Activated naive CD8-positive, alpha-beta T cell treated with anti-CD3 and anti-CD28 coated beads, Interleukin-2, amount 10 ng/mL, durations not matched to agents 7 days and 5 days (primary cell): ENCODE results near the gene GRIK3. TPM values are rescaled to one million over a fixed set of nuclear protein-coding genes. Genes with fewer than 3 reads are reported as not detected.
"Not testable (repeated sequence)": the region's sequence is repeated elsewhere in the genome, so short reads cannot be mapped to it uniquely, and the experiment has no call there.

ENCODE experiments used
- ATAC-seq: fragments of 150-1000 bp; cut with Tn5 transposase; one replicate; pipeline ENCODE4 v1.10.0; 2021; ENCODE audit warnings: low read depth, moderate library complexity
- POLR2A ChIA-PET: fragments of 350-600 bp; sonication (Branson Sonifier 250); formaldehyde crosslinking; loops from one replicate; lab custom pipeline; 2021; ENCODE audit warnings: antibody characterized with exemption; lab: Charles Lee
- DNase-seq: peaks from one replicate; pipeline ENCODE4 v3.0.0; 2021
- H3K27ac Mint-ChIP-seq: one replicate; pipeline ENCODE4 v1.8.0; 2022; ENCODE audit warnings: mild to moderate bottlenecking, mixed read lengths
- H3K27me3 Mint-ChIP-seq: one replicate; pipeline ENCODE4 v1.8.0; 2022; ENCODE audit warnings: mild to moderate bottlenecking, moderate library complexity, mixed read lengths
- H3K36me3 Mint-ChIP-seq: one replicate; pipeline ENCODE4 v1.8.0; 2021; ENCODE audit warnings: mild to moderate bottlenecking, mixed read lengths
- H3K4me1 Mint-ChIP-seq: one replicate; pipeline ENCODE4 v1.8.0; 2021; ENCODE audit warnings: mixed read lengths
- H3K4me3 Mint-ChIP-seq: one replicate; pipeline ENCODE4 v1.8.0; 2022; ENCODE audit warnings: mild to moderate bottlenecking, moderate library complexity, mixed read lengths
- H3K9me3 Mint-ChIP-seq: one replicate; pipeline ENCODE4 v1.8.0; 2021; ENCODE audit warnings: mixed read lengths
- total RNA-seq, 2 experiments: library from RNA; stranded (reverse); gene quantifications; one replicate each; pipeline ENCODE4 v1.2.3, GENCODE V29; 2021

The GRIK3 gene
- total RNA-seq, 2 experiments from 2014 or later: not detected

GRCh38 chr1:36776948-36777831 is 257.1 kb downstream of the GRIK3 start:
- no peak overlapping the region for H3K27ac Mint-ChIP-seq
- no peaks in the 10 kb centered on the region for H3K9me3 Mint-ChIP-seq
- no peaks in the 10 kb centered on the region for H3K36me3 Mint-ChIP-seq
- DNase-seq (no peak), ATAC-seq (no peak)
- H3K27me3 Mint-ChIP-seq: peaks cover 30% of the 10 kb centered on the region
- H3K4me1 Mint-ChIP-seq: no peaks in the 10 kb centered on the region
- no peak overlapping the region for H3K4me3 Mint-ChIP-seq
- POLR2A ChIA-PET: no interaction called here

- H3K27ac Mint-ChIP-seq: no peak overlapping the region
Measured at GRCh38 chr1:36776256-36776655, 258.1 kb downstream of the GRIK3 start.

GRCh38 chr1:36775716-36776115 is 258.6 kb downstream of the GRIK3 start:
- H3K4me1 Mint-ChIP-seq: no peaks in the 10 kb centered on the region
- no peak for DNase-seq
- peaks cover 41% of the 10 kb centered on the region for H3K27me3 Mint-ChIP-seq
- H3K4me3 Mint-ChIP-seq: no peak overlapping the region
- no peaks in the 10 kb centered on the region for H3K9me3 Mint-ChIP-seq
- H3K36me3 Mint-ChIP-seq: no peaks in the 10 kb centered on the region
- H3K27ac Mint-ChIP-seq: no peak overlapping the region
- no peak for ATAC-seq
- POLR2A ChIA-PET: no interaction called here

More at GRCh38 chr1:36776256-36776655, 258.1 kb downstream of the GRIK3 start:
- Mint-ChIP-seq H3K9me3 (no peaks in the 10 kb centered on the region), H3K4me3 (no peak overlapping the region), H3K36me3 (no peaks in the 10 kb centered on the region), H3K4me1 (no peaks in the 10 kb centered on the region), H3K27me3 (peaks cover 36% of the 10 kb centered on the region)
- DNase-seq (no peak), ATAC-seq (no peak)
- POLR2A ChIA-PET: no interaction called here

GRCh38 chr1:36773827-36774541 is 260.3 kb downstream of the GRIK3 start:
- Mint-ChIP-seq H3K27ac (no peak overlapping the region), H3K4me3 (no peak overlapping the region), H3K36me3 (no peaks in the 10 kb centered on the region), H3K9me3 (no peaks in the 10 kb centered on the region), H3K4me1 (no peaks in the 10 kb centered on the region), H3K27me3 (peaks cover 51% of the 10 kb centered on the region)
- DNase-seq (no peak), ATAC-seq (no peak)
- POLR2A ChIA-PET: no interaction called here

- POLR2A ChIA-PET: no interaction called here
- H3K27ac Mint-ChIP-seq: no peak overlapping the region
- no peak overlapping the region for H3K4me3 Mint-ChIP-seq
- no peaks in the 10 kb centered on the region for H3K4me1 Mint-ChIP-seq
- H3K27me3 Mint-ChIP-seq: peaks cover 50% of the 10 kb centered on the region
- no peaks in the 10 kb centered on the region for H3K36me3 Mint-ChIP-seq
- no peak for ATAC-seq
- no peaks in the 10 kb centered on the region for H3K9me3 Mint-ChIP-seq
- no peak for DNase-seq
Measured at GRCh38 chr1:36772647-36773495, 261.4 kb downstream of the GRIK3 start.

- peaks cover 46% of the 10 kb centered on the region for H3K27me3 Mint-ChIP-seq
- no peaks in the 10 kb centered on the region for H3K36me3 Mint-ChIP-seq
- no peak for ATAC-seq
Measured at GRCh38 chr1:36771660-36772284, 262.5 kb downstream of the GRIK3 start.

GRCh38 chr1:36771240-36771639 is 263.1 kb downstream of the GRIK3 start:
- no peaks in the 10 kb centered on the region for H3K9me3 Mint-ChIP-seq
- POLR2A ChIA-PET: no interaction called here
- no peak for DNase-seq
- H3K27ac Mint-ChIP-seq: no peak overlapping the region
- no peaks in the 10 kb centered on the region for H3K4me1 Mint-ChIP-seq
- no peaks in the 10 kb centered on the region for H3K36me3 Mint-ChIP-seq
- H3K4me3 Mint-ChIP-seq: no peak overlapping the region
- peaks cover 43% of the 10 kb centered on the region for H3K27me3 Mint-ChIP-seq
- ATAC-seq: no peak

More at GRCh38 chr1:36771660-36772284, 262.5 kb downstream of the GRIK3 start:
- POLR2A ChIA-PET: no interaction called here
- Mint-ChIP-seq H3K9me3 (no peaks in the 10 kb centered on the region), H3K4me3 (no peak overlapping the region), H3K27ac (no peak overlapping the region), H3K4me1 (no peaks in the 10 kb centered on the region)
- no peak for DNase-seq

GRCh38 chr1:36769886-36770830 is 264.2 kb downstream of the GRIK3 start:
- Mint-ChIP-seq H3K4me3 (no peak overlapping the region), H3K27ac (no peak overlapping the region), H3K9me3 (no peaks in the 10 kb centered on the region), H3K27me3 (peaks cover 38% of the 10 kb centered on the region), H3K4me1 (no peaks in the 10 kb centered on the region), H3K36me3 (no peaks in the 10 kb centered on the region)
- POLR2A ChIA-PET: no interaction called here
- ATAC-seq (no peak), DNase-seq (no peak)

- Mint-ChIP-seq H3K4me3 (no peak overlapping the region), H3K4me1 (no peaks in the 10 kb centered on the region), H3K9me3 (no peaks in the 10 kb centered on the region), H3K27me3 (peaks cover 34% of the 10 kb centered on the region), H3K27ac (no peak overlapping the region), H3K36me3 (no peaks in the 10 kb centered on the region)
- no peak for ATAC-seq
- POLR2A ChIA-PET: no interaction called here
- no peak for DNase-seq
Measured at GRCh38 chr1:36768486-36769178, 265.7 kb downstream of the GRIK3 start.

- H3K36me3 Mint-ChIP-seq, H3K27ac Mint-ChIP-seq, H3K4me3 Mint-ChIP-seq, ATAC-seq, POLR2A ChIA-PET, H3K4me1 Mint-ChIP-seq, H3K9me3 Mint-ChIP-seq, DNase-seq: not testable (repeated sequence)
- peaks cover 29% of the 10 kb centered on the region for H3K27me3 Mint-ChIP-seq
Measured at GRCh38 chr1:36767429-36767828, 266.9 kb downstream of the GRIK3 start.

GRCh38 chr1:36766481-36766880 is 267.8 kb downstream of the GRIK3 start:
- H3K27ac Mint-ChIP-seq: no peak overlapping the region

More at GRCh38 chr1:36766481-36766880, 267.8 kb downstream of the GRIK3 start:
- DNase-seq (no peak), ATAC-seq (no peak)
- Mint-ChIP-seq H3K9me3 (no peaks in the 10 kb centered on the region), H3K27me3 (peaks cover 21% of the 10 kb centered on the region), H3K4me1 (no peaks in the 10 kb centered on the region), H3K4me3 (no peak overlapping the region), H3K36me3 (no peaks in the 10 kb centered on the region)
- POLR2A ChIA-PET: no interaction called here
